Measurements from ENCODE around the gene TACR1.

DNA sequence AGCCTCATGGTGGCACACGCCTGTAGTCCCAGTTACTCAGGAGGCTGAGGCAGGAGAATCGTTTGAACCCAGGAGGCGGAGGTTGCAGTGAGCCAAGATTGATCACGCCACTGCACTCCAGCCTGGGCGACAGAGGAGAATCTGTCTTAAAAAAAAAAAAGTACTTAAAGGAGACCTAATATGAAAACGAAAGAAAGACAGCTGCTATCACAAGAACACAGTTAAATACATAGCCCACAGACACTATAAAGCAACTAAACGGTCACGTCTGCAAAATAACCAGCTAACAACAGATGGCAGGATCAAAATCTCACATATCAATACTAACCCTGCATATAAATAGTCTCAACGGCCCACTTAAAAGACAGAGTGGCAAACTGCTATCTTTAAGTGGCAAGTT lies 43.9 kb upstream of the TACR1 start:
- TF ChIP-seq, protein P1, sequence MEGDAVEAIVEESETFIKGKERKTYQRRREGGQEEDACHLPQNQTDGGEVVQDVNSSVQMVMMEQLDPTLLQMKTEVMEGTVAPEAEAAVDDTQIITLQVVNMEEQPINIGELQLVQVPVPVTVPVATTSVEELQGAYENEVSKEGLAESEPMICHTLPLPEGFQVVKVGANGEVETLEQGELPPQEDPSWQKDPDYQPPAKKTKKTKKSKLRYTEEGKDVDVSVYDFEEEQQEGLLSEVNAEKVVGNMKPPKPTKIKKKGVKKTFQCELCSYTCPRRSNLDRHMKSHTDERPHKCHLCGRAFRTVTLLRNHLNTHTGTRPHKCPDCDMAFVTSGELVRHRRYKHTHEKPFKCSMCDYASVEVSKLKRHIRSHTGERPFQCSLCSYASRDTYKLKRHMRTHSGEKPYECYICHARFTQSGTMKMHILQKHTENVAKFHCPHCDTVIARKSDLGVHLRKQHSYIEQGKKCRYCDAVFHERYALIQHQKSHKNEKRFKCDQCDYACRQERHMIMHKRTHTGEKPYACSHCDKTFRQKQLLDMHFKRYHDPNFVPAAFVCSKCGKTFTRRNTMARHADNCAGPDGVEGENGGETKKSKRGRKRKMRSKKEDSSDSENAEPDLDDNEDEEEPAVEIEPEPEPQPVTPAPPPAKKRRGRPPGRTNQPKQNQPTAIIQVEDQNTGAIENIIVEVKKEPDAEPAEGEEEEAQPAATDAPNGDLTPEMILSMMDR (IDR thresholded peaks at IDR 0.05), result no peak
- no peak for TF ChIP-seq EP300 (IDR thresholded peaks at IDR 0.05)
